Gastrocnemius medialis (tissue), 4 donors: ENCODE measurements around the gene PARD3B. TPM values are rescaled to one million over a fixed set of nuclear protein-coding genes. Genes with fewer than 3 reads are reported as not detected.

ENCODE experiments used
- ATAC-seq, 2 donors: fragments of 150-250 bp; one replicate each; pipeline ENCODE4 v1.9.1; 2016
- DNase-seq, 2 donors: peaks; one replicate each; pipeline ENCODE4 v3.0.0-alpha.2; 2019
- H3K27ac ChIP-seq, 4 donors: fragments of 200-600 bp; sonication (generic); 1 replicate in 1 of 4; 2 replicates in 3 of 4; pipeline ENCODE4 v1.5.1; 2016 to 2018; ENCODE audit warnings: mild to moderate bottlenecking in 2 of 4, moderate library complexity in 1 of 4
- H3K27me3 ChIP-seq, 3 donors: fragments of 200-600 bp; sonication (generic) in 2 of 3; 1 replicate in 1 of 3; 2 replicates in 2 of 3; pipeline versions ENCODE4 v1.5.1 to v1.6.0; 2016 to 2019; ENCODE audit warnings: mild to moderate bottlenecking in 1 of 3, moderate library complexity in 1 of 3
- H3K36me3 ChIP-seq, 2 donors: fragments of 200-600 bp; sonication (generic) in 1 of 2; one replicate each; pipeline ENCODE4 v1.5.1; 2017 to 2018
- H3K4me1 ChIP-seq, 2 donors: fragments of 200-600 bp; sonication (generic) in 1 of 2; one replicate each; pipeline ENCODE4 v1.5.1; 2016 to 2017; ENCODE audit warnings: mild to moderate bottlenecking in 2 of 2
- H3K4me3 ChIP-seq, 4 donors: fragments of 200-600 bp; sonication (generic) in 3 of 4; 1 replicate in 1 of 4; 2 replicates in 3 of 4; pipeline ENCODE4 v1.5.1; 2016 to 2019; ENCODE audit warnings: mild to moderate bottlenecking in 2 of 4
- H3K9me3 ChIP-seq, 3 donors: fragments of 200-600 bp; sonication (generic) in 2 of 3; 1 replicate in 1 of 3; 2 replicates in 2 of 3; pipeline ENCODE4 v1.5.1; 2016 to 2019
- CTCF ChIP-seq, 5 experiments: fragments of 450-650 bp in 3 of 5; fragments of 200-600 bp in 2 of 5; sonication (generic) in 2 of 5; IDR thresholded peaks in 4 of 5; conservative IDR thresholded peaks in 1 of 5; 1 replicate in 4 of 5; 2 replicates in 1 of 5; pipeline ENCODE4 v1.5.1; 2016 to 2019; ENCODE audit warnings: antibody characterized with exemption in 5 of 5, mild to moderate bottlenecking in 3 of 5, moderate library complexity in 3 of 5
- POLR2A ChIP-seq, 2 donors: fragments of 450-650 bp; IDR thresholded peaks; one replicate each; pipeline ENCODE4 v1.6.1; 2017; ENCODE audit warnings: antibody characterized with exemption in 2 of 2, mild to moderate bottlenecking in 2 of 2, moderate library complexity in 2 of 2
- in situ Hi-C, 4 donors: fragments of 200-750 bp; cut with MboI; loops; one replicate each; pipeline versions ENCODE4 v1.15.0 to v1.8.0; 2017; ENCODE audit warnings: low sequenced_read_pairs in 4 of 4
- intact Hi-C: fragments of 100-400 bp; cut with DNase I; formaldehyde crosslinking; loops from one replicate; pipeline ENCODE4 v1.15.1; 2023; ENCODE audit warnings: low total_unique reads
- total RNA-seq, 4 donors: library from RNA; depleted of rRNA; stranded (reverse); fragments of >200 nt; gene quantifications; one replicate each; pipeline versions ENCODE4 v1.1.0 to v1.2.3, GENCODE V29; 2016

PARD3B gene
- total RNA-seq, 4 donors from 2014 or later: 2.2 to 15.5 (median 4.6) TPM

- in situ Hi-C loops (no loop called here), intact Hi-C loops (no loop called here)
- no peak for DNase-seq
- ATAC-seq: no peak
- Histone ChIP-seq H3K4me3 (no peak overlapping the region), H3K36me3 (no peaks in the 10 kb centered on the region), H3K27me3 (no peaks in the 10 kb centered on the region), H3K9me3 (no peaks in the 10 kb centered on the region), H3K4me1 (no peaks in the 10 kb centered on the region), H3K27ac (no peak overlapping the region)
- no peak for TF ChIP-seq CTCF (IDR thresholded peaks at IDR 0.05 in 4 of 5, conservative IDR thresholded peaks at IDR 0.05 in 1 of 5)
- no peak for TF ChIP-seq POLR2A (IDR thresholded peaks at IDR 0.05)
Measured at GRCh38 chr2:205367331-205367935, 822.2 kb downstream of the PARD3B start.

GRCh38 chr2:205369813-205370212 is 824.5 kb downstream of the PARD3B start:
- H3K9me3 ChIP-seq: no peaks in the 10 kb centered on the region
- in situ Hi-C loops (no loop called here), intact Hi-C loops (no loop called here)
- H3K36me3 ChIP-seq: no peaks in the 10 kb centered on the region
- H3K4me3 ChIP-seq: no peak overlapping the region
- no peaks in the 10 kb centered on the region for H3K27me3 ChIP-seq
- H3K27ac ChIP-seq: no peak overlapping the region
- ATAC-seq (no peak), DNase-seq (no peak)
- no peaks in the 10 kb centered on the region for H3K4me1 ChIP-seq
- TF ChIP-seq CTCF (IDR thresholded peaks at IDR 0.05 in 4 of 5, conservative IDR thresholded peaks at IDR 0.05 in 1 of 5) (no peak), POLR2A (IDR thresholded peaks at IDR 0.05) (no peak)

GRCh38 chr2:205370726-205371125 is 825.5 kb downstream of the PARD3B start:
- ATAC-seq (no peak), DNase-seq (no peak)
- no peaks in the 10 kb centered on the region for H3K4me1 ChIP-seq
- intact Hi-C loops: no loop called here
- no peaks in the 10 kb centered on the region for H3K36me3 ChIP-seq
- in situ Hi-C loops: no loop called here
- TF ChIP-seq POLR2A (IDR thresholded peaks at IDR 0.05): no peak
- no peak for TF ChIP-seq CTCF (IDR thresholded peaks at IDR 0.05 in 4 of 5, conservative IDR thresholded peaks at IDR 0.05 in 1 of 5)
- no peaks in the 10 kb centered on the region for H3K27me3 ChIP-seq
- H3K4me3 ChIP-seq: no peak overlapping the region
- no peaks in the 10 kb centered on the region for H3K9me3 ChIP-seq
- H3K27ac ChIP-seq: no peak overlapping the region

- no peaks in the 10 kb centered on the region for H3K27me3 ChIP-seq
- no peak overlapping the region for H3K27ac ChIP-seq
- ATAC-seq: no peak
- in situ Hi-C loops (no loop called here), intact Hi-C loops (no loop called here)
- no peaks in the 10 kb centered on the region for H3K36me3 ChIP-seq
- H3K9me3 ChIP-seq: no peaks in the 10 kb centered on the region
- H3K4me1 ChIP-seq: no peaks in the 10 kb centered on the region
- no peak for DNase-seq
- H3K4me3 ChIP-seq: no peak overlapping the region
- no peak for TF ChIP-seq CTCF (IDR thresholded peaks at IDR 0.05 in 4 of 5, conservative IDR thresholded peaks at IDR 0.05 in 1 of 5)
- no peak for TF ChIP-seq POLR2A (IDR thresholded peaks at IDR 0.05)
Measured at GRCh38 chr2:205372141-205372540, 826.9 kb downstream of the PARD3B start.
